Measurements from ENCODE around the gene PLRG1. TPM values are rescaled to one million over a fixed set of nuclear protein-coding genes. Genes with fewer than 3 reads are reported as not detected.

The PLRG1 gene
- total and polyA plus RNA-seq, 2 donors (not counting 1 experiment from before 2014, with no cell fraction given) = 72.5 to 101 TPM

GRCh38 chr4:154584259-154584658, 34.1 kb upstream of the PLRG1 start:
- Histone ChIP-seq H4K20me1 (ENCODE audit: control insufficient read depth, extremely low read depth, insufficient read depth, low read length) (no peaks in the 10 kb centered on the region), H3K9me3 (ENCODE audit: control insufficient read depth, insufficient read depth, low read depth, low read length) (no peaks in the 10 kb centered on the region), H3K36me3 (ENCODE audit: control insufficient read depth, insufficient read depth, low read length) (no peaks in the 10 kb centered on the region), H3K79me2 (ENCODE audit: control insufficient read depth, insufficient read depth, low read length) (no peaks in the 10 kb centered on the region), H2AFZ (ENCODE audit: low read length) (no peak overlapping the region), H3K27ac (ENCODE audit: insufficient read depth, low read length) (no peak overlapping the region), H3K4me3 (replicated peaks in 1 of 4; ENCODE audit: control extremely low read depth in 1 of 4, insufficient read depth in 1 of 4, low read depth in 3 of 4, low read length in 4 of 4) (no peak overlapping the region), H3K4me2 (ENCODE audit: extremely low read depth, insufficient read depth, low read length) (no peak overlapping the region), H3K4me1 (ENCODE audit: control insufficient read depth, extremely low read depth, insufficient read depth, low read length) (no peaks in the 10 kb centered on the region), H3K27me3 (ENCODE audit: control insufficient read depth, insufficient read depth, low read length) (no peaks in the 10 kb centered on the region), H3K9ac (ENCODE audit: insufficient read depth, low read length) (no peak overlapping the region)
- no peak for DNase-seq (ENCODE audit: low read depth in 2 of 2)
- TF ChIP-seq EZH2 (IDR thresholded peaks at IDR 0.05; ENCODE audit: low read length, missing control alignments) = no peak
- TF ChIP-seq, protein P1, sequence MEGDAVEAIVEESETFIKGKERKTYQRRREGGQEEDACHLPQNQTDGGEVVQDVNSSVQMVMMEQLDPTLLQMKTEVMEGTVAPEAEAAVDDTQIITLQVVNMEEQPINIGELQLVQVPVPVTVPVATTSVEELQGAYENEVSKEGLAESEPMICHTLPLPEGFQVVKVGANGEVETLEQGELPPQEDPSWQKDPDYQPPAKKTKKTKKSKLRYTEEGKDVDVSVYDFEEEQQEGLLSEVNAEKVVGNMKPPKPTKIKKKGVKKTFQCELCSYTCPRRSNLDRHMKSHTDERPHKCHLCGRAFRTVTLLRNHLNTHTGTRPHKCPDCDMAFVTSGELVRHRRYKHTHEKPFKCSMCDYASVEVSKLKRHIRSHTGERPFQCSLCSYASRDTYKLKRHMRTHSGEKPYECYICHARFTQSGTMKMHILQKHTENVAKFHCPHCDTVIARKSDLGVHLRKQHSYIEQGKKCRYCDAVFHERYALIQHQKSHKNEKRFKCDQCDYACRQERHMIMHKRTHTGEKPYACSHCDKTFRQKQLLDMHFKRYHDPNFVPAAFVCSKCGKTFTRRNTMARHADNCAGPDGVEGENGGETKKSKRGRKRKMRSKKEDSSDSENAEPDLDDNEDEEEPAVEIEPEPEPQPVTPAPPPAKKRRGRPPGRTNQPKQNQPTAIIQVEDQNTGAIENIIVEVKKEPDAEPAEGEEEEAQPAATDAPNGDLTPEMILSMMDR (conservative IDR thresholded peaks at IDR 0.05 in 1 of 2, IDR thresholded peaks at IDR 0.05 in 1 of 2; ENCODE audit: low read depth in 1 of 2, low read length in 2 of 2) = no peak

GRCh38 chr4:154583677-154584076, 33.5 kb upstream of the PLRG1 start:
- H2AFZ ChIP-seq (ENCODE audit: low read length) = no peak overlapping the region
- no peak for DNase-seq (ENCODE audit: low read depth in 2 of 2)
- H3K27ac ChIP-seq (ENCODE audit: insufficient read depth, low read length) = no peak overlapping the region
- no peak overlapping the region for H3K4me2 ChIP-seq (ENCODE audit: extremely low read depth, insufficient read depth, low read length)
- H3K4me3 ChIP-seq (replicated peaks in 1 of 4; ENCODE audit: control extremely low read depth in 1 of 4, insufficient read depth in 1 of 4, low read depth in 3 of 4, low read length in 4 of 4) = no peak overlapping the region
- no peaks in the 10 kb centered on the region for H3K79me2 ChIP-seq (ENCODE audit: control insufficient read depth, insufficient read depth, low read length)
- no peak for TF ChIP-seq EZH2 (IDR thresholded peaks at IDR 0.05; ENCODE audit: low read length, missing control alignments)
- TF ChIP-seq, protein P1 (conservative IDR thresholded peaks at IDR 0.05 in 1 of 2, IDR thresholded peaks at IDR 0.05 in 1 of 2; ENCODE audit: low read depth in 1 of 2, low read length in 2 of 2) = no peak
- H3K4me1 ChIP-seq (ENCODE audit: control insufficient read depth, extremely low read depth, insufficient read depth, low read length) = no peaks in the 10 kb centered on the region
- no peak overlapping the region for H3K9ac ChIP-seq (ENCODE audit: insufficient read depth, low read length)
- H4K20me1 ChIP-seq (ENCODE audit: control insufficient read depth, extremely low read depth, insufficient read depth, low read length) = no peaks in the 10 kb centered on the region
- no peaks in the 10 kb centered on the region for H3K36me3 ChIP-seq (ENCODE audit: control insufficient read depth, insufficient read depth, low read length)
- no peaks in the 10 kb centered on the region for H3K27me3 ChIP-seq (ENCODE audit: control insufficient read depth, insufficient read depth, low read length)
- H3K9me3 ChIP-seq (ENCODE audit: control insufficient read depth, insufficient read depth, low read depth, low read length) = no peaks in the 10 kb centered on the region

GRCh38 chr4:154583230-154583629, 33.0 kb upstream of the PLRG1 start:
- DNase-seq (ENCODE audit: low read depth in 2 of 2) = no peak
- TF ChIP-seq EZH2 (IDR thresholded peaks at IDR 0.05; ENCODE audit: low read length, missing control alignments) = no peak
- TF ChIP-seq, protein P1 (conservative IDR thresholded peaks at IDR 0.05 in 1 of 2, IDR thresholded peaks at IDR 0.05 in 1 of 2; ENCODE audit: low read depth in 1 of 2, low read length in 2 of 2) = no peak
- no peaks in the 10 kb centered on the region for H4K20me1 ChIP-seq (ENCODE audit: control insufficient read depth, extremely low read depth, insufficient read depth, low read length)
- H3K27me3 ChIP-seq (ENCODE audit: control insufficient read depth, insufficient read depth, low read length) = no peaks in the 10 kb centered on the region
- no peaks in the 10 kb centered on the region for H3K36me3 ChIP-seq (ENCODE audit: control insufficient read depth, insufficient read depth, low read length)
- no peaks in the 10 kb centered on the region for H3K79me2 ChIP-seq (ENCODE audit: control insufficient read depth, insufficient read depth, low read length)
- H3K4me2 ChIP-seq (ENCODE audit: extremely low read depth, insufficient read depth, low read length) = no peak overlapping the region
- no peak overlapping the region for H3K9ac ChIP-seq (ENCODE audit: insufficient read depth, low read length)
- H3K27ac ChIP-seq (ENCODE audit: insufficient read depth, low read length) = no peak overlapping the region
- no peaks in the 10 kb centered on the region for H3K4me1 ChIP-seq (ENCODE audit: control insufficient read depth, extremely low read depth, insufficient read depth, low read length)
- H2AFZ ChIP-seq (ENCODE audit: low read length) = no peak overlapping the region
- H3K4me3 ChIP-seq (replicated peaks in 1 of 4; ENCODE audit: control extremely low read depth in 1 of 4, insufficient read depth in 1 of 4, low read depth in 3 of 4, low read length in 4 of 4) = no peak overlapping the region
- no peaks in the 10 kb centered on the region for H3K9me3 ChIP-seq (ENCODE audit: control insufficient read depth, insufficient read depth, low read depth, low read length)

Data from fibroblast of lung (primary cell).